ENCODE data around the gene BMP8A.
"Not testable (repeated sequence)": the region's sequence is repeated elsewhere in the genome, so short reads cannot be mapped to it uniquely, and the experiment has no call there.

DNA sequence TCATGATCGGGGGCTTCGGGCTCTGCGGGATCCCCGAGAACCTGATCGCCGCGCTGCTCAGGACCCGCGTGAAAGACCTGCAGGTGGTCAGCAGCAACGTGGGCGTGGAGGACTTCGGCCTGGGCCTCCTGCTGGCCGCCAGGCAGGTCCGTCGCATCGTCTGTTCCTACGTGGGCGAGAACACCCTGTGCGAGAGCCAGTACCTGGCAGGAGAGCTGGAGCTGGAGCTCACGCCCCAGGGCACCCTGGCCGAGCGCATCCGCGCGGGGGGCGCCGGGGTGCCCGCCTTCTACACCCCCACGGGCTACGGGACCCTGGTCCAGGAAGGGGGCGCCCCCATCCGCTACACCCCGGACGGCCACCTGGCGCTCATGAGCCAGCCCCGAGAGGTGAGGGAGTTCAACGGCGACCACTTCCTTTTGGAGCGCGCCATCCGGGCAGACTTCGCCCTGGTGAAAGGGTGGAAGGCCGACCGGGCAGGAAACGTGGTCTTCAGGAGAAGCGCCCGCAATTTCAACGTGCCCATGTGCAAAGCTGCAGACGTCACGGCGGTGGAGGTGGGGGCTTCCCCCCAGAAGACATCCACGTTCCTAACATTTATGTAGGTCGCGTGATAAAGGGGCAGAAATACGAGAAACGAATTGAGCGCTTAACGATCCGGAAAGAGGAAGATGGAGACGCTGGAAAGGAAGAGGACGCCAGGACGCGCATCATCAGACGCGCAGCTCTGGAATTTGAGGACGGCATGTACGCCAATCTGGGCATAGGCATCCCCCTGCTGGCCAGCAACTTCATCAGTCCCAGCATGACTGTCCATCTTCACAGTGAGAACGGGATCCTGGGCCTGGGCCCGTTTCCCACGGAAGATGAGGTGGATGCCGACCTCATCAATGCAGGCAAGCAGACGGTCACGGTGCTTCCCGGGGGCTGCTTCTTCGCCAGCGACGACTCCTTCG, 24.0 kb downstream of the BMP8A start:
- not testable (repeated sequence) for TF ChIP-seq GATAD2B (IDR thresholded peaks at IDR 0.05; ENCODE audit: borderline replicate concordance); MAZ (CRISPR knock-in tag; conservative IDR thresholded peaks at IDR 0.05 in 1 of 2, IDR thresholded peaks at IDR 0.05 in 1 of 2); CREBBP (IDR thresholded peaks at IDR 0.05; ENCODE audit: low read depth, low read length); TAF7 (tag; IDR thresholded peaks at IDR 0.05); SP2 (IDR thresholded peaks at IDR 0.05; ENCODE audit: extremely low read depth, low read depth, low read length, poor library complexity, severe bottlenecking); ZNF274 (IDR thresholded peaks at IDR 0.05; ENCODE audit: borderline replicate concordance, low read depth, low read length); MAFK (IDR thresholded peaks at IDR 0.05; ENCODE audit: low read length)
- TF ChIP-seq, protein P1, sequence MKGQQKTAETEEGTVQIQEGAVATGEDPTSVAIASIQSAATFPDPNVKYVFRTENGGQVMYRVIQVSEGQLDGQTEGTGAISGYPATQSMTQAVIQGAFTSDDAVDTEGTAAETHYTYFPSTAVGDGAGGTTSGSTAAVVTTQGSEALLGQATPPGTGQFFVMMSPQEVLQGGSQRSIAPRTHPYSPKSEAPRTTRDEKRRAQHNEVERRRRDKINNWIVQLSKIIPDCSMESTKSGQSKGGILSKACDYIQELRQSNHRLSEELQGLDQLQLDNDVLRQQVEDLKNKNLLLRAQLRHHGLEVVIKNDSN (CRISPR knock-in tag; IDR thresholded peaks at IDR 0.05): not testable (repeated sequence)
- TF ChIP-seq, protein P2, sequence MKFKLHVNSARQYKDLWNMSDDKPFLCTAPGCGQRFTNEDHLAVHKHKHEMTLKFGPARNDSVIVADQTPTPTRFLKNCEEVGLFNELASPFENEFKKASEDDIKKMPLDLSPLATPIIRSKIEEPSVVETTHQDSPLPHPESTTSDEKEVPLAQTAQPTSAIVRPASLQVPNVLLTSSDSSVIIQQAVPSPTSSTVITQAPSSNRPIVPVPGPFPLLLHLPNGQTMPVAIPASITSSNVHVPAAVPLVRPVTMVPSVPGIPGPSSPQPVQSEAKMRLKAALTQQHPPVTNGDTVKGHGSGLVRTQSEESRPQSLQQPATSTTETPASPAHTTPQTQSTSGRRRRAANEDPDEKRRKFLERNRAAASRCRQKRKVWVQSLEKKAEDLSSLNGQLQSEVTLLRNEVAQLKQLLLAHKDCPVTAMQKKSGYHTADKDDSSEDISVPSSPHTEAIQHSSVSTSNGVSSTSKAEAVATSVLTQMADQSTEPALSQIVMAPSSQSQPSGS (CRISPR knock-in tag; IDR thresholded peaks at IDR 0.05): not testable (repeated sequence)
- TF ChIP-seq, protein P3, sequence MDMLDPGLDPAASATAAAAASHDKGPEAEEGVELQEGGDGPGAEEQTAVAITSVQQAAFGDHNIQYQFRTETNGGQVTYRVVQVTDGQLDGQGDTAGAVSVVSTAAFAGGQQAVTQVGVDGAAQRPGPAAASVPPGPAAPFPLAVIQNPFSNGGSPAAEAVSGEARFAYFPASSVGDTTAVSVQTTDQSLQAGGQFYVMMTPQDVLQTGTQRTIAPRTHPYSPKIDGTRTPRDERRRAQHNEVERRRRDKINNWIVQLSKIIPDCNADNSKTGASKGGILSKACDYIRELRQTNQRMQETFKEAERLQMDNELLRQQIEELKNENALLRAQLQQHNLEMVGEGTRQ (CRISPR knock-in tag; IDR thresholded peaks at IDR 0.05): not testable (repeated sequence)
- TF ChIP-seq, protein P4, sequence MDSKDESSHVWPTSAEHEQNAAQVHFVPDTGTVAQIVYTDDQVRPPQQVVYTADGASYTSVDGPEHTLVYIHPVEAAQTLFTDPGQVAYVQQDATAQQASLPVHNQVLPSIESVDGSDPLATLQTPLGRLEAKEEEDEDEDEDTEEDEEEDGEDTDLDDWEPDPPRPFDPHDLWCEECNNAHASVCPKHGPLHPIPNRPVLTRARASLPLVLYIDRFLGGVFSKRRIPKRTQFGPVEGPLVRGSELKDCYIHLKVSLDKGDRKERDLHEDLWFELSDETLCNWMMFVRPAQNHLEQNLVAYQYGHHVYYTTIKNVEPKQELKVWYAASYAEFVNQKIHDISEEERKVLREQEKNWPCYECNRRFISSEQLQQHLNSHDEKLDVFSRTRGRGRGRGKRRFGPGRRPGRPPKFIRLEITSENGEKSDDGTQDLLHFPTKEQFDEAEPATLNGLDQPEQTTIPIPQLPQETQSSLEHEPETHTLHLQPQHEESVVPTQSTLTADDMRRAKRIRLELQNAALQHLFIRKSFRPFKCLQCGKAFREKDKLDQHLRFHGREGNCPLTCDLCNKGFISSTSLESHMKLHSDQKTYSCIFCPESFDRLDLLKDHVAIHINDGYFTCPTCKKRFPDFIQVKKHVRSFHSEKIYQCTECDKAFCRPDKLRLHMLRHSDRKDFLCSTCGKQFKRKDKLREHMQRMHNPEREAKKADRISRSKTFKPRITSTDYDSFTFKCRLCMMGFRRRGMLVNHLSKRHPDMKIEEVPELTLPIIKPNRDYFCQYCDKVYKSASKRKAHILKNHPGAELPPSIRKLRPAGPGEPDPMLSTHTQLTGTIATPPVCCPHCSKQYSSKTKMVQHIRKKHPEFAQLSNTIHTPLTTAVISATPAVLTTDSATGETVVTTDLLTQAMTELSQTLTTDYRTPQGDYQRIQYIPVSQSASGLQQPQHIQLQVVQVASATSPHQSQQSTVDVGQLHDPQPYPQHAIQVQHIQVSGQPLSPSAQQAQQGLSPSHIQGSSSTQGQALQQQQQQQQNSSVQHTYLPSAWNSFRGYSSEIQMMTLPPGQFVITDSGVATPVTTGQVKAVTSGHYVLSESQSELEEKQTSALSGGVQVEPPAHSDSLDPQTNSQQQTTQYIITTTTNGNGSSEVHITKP (IDR thresholded peaks at IDR 0.05; ENCODE audit: partially characterized antibody): not testable (repeated sequence)
- TF ChIP-seq, protein P5, sequence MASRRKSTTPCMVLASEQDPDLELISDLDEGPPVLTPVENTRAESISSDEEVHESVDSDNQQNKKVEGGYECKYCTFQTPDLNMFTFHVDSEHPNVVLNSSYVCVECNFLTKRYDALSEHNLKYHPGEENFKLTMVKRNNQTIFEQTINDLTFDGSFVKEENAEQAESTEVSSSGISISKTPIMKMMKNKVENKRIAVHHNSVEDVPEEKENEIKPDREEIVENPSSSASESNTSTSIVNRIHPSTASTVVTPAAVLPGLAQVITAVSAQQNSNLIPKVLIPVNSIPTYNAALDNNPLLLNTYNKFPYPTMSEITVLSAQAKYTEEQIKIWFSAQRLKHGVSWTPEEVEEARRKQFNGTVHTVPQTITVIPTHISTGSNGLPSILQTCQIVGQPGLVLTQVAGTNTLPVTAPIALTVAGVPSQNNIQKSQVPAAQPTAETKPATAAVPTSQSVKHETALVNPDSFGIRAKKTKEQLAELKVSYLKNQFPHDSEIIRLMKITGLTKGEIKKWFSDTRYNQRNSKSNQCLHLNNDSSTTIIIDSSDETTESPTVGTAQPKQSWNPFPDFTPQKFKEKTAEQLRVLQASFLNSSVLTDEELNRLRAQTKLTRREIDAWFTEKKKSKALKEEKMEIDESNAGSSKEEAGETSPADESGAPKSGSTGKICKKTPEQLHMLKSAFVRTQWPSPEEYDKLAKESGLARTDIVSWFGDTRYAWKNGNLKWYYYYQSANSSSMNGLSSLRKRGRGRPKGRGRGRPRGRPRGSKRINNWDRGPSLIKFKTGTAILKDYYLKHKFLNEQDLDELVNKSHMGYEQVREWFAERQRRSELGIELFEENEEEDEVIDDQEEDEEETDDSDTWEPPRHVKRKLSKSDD (conservative IDR thresholded peaks at IDR 0.05; ENCODE audit: low read length): not testable (repeated sequence)

Measured in K562 (cell line).